ENCODE data around the gene CHMP4B. TPM values are rescaled to one million over a fixed set of nuclear protein-coding genes. Genes with fewer than 3 reads are reported as not detected.

CHMP4B gene
- total RNA-seq, 1 experiment from 2014 or later, result 87.5 TPM

- H3K27me3 ChIP-seq (ENCODE audit: control insufficient read depth, insufficient read depth, low read length), result no peaks in the 10 kb centered on the region
- H3K4me1 ChIP-seq (ENCODE audit: control insufficient read depth, insufficient read depth, low read length), result peaks cover 9% of the 10 kb centered on the region; the same call in 1 of the 2 replicates
- POLR2A ChIA-PET, result no interaction called here
- no peaks in the 10 kb centered on the region for H3K36me3 ChIP-seq (ENCODE audit: control insufficient read depth, insufficient read depth, low read length)
- CTCF ChIA-PET, result no interaction called here
- DNase-seq (ENCODE audit: low read depth, low spot score), result no peak
- no peak overlapping the region for H3K27ac ChIP-seq (ENCODE audit: low read length)
- intact Hi-C loops (cut with micrococcal nuclease; ENCODE audit: unreplicated experiment) (no loop called here), in situ Hi-C loops (cut with HindIII; ENCODE audit: low pct_unique_long_range_greater_than_20kb, low sequenced_read_pairs) (no loop called here)
- H3K4me3 ChIP-seq (ENCODE audit: low read depth in 2 of 2, low read length in 2 of 2), result no peak overlapping the region
- H3K9me3 ChIP-seq (ENCODE audit: control insufficient read depth, insufficient read depth, low read depth, low read length), result no peaks in the 10 kb centered on the region
- no TSS peak for BruUV-seq (replicated peaks)
- TF ChIP-seq POLR2AphosphoS5 (IDR thresholded peaks at IDR 0.05; ENCODE audit: low read depth, low read length) (no peak), TCF7L2 (IDR thresholded peaks at IDR 0.05; ENCODE audit: low read depth, low read length) (no peak), REST (IDR thresholded peaks at IDR 0.05; ENCODE audit: insufficient read depth in 1 of 2, low read depth in 2 of 2, low read length in 1 of 2) (no peak), CTCF (IDR thresholded peaks at IDR 0.05) (no peak), SIN3A (IDR thresholded peaks at IDR 0.05; ENCODE audit: borderline replicate concordance, insufficient read depth, low read depth, low read length) (no peak)
- ATAC-seq, result no peak
Observed at GRCh38 chr20:33827634-33828325, 16.6 kb downstream of the CHMP4B start.

- in situ Hi-C loops (cut with HindIII; ENCODE audit: low pct_unique_long_range_greater_than_20kb, low sequenced_read_pairs) (no loop called here), intact Hi-C loops (cut with micrococcal nuclease; ENCODE audit: unreplicated experiment) (no loop called here)
- Histone ChIP-seq H3K9me3 (ENCODE audit: control insufficient read depth, insufficient read depth, low read depth, low read length) (no peaks in the 10 kb centered on the region), H3K27ac (ENCODE audit: low read length) (no peak overlapping the region), H3K27me3 (ENCODE audit: control insufficient read depth, insufficient read depth, low read length) (no peaks in the 10 kb centered on the region), H3K36me3 (ENCODE audit: control insufficient read depth, insufficient read depth, low read length) (no peaks in the 10 kb centered on the region), H3K4me3 (ENCODE audit: low read depth in 2 of 2, low read length in 2 of 2) (no peak overlapping the region), H3K4me1 (ENCODE audit: control insufficient read depth, insufficient read depth, low read length) (peaks cover 9% of the 10 kb centered on the region; the same call in 1 of the 2 replicates)
- ChIA-PET POLR2A (no interaction called here), CTCF (no interaction called here)
- no peak for DNase-seq (ENCODE audit: low read depth, low spot score)
- no peak for TF ChIP-seq CTCF (IDR thresholded peaks at IDR 0.05)
- no peak for TF ChIP-seq POLR2AphosphoS5 (IDR thresholded peaks at IDR 0.05; ENCODE audit: low read depth, low read length)
- no peak for TF ChIP-seq TCF7L2 (IDR thresholded peaks at IDR 0.05; ENCODE audit: low read depth, low read length)
- no peak for TF ChIP-seq SIN3A (IDR thresholded peaks at IDR 0.05; ENCODE audit: borderline replicate concordance, insufficient read depth, low read depth, low read length)
- TF ChIP-seq REST (IDR thresholded peaks at IDR 0.05; ENCODE audit: insufficient read depth in 1 of 2, low read depth in 2 of 2, low read length in 1 of 2), result no peak
- BruUV-seq (replicated peaks), result no TSS peak
- ATAC-seq, result no peak
Observed at GRCh38 chr20:33828326-33828844, 17.2 kb downstream of the CHMP4B start.
